Naive B cell (primary cell): ENCODE results near the gene TIAL1. TPM values are rescaled to one million over a fixed set of nuclear protein-coding genes. Genes with fewer than 3 reads are reported as not detected.
"Not testable (repeated sequence)": the region's sequence is repeated elsewhere in the genome, so short reads cannot be mapped to it uniquely, and the experiment has no call there.

Experiments used
- ATAC-seq, 2 donors: fragments of 150-1000 bp; cut with Tn5 transposase; 2 replicates each; pipeline ENCODE4 v1.10.0; 2021; ENCODE audit warnings: low read depth in 2 of 2, mild to moderate bottlenecking in 2 of 2, moderate library complexity in 2 of 2
- DNase-seq: peaks from one replicate; pipeline ENCODE4 v3.0.0; 2022
- H3K27ac Mint-ChIP-seq, 6 donors: one replicate each; pipeline ENCODE4 v1.8.0; 2020 to 2022; ENCODE audit warnings: mild to moderate bottlenecking in 6 of 6, mixed read lengths in 6 of 6, moderate library complexity in 5 of 6, inconsistent platforms in 2 of 6
- H3K27me3 Mint-ChIP-seq, 3 donors: one replicate each; pipeline ENCODE4 v1.8.0; 2021 to 2022; ENCODE audit warnings: mixed read lengths in 3 of 3, mild to moderate bottlenecking in 1 of 3
- H3K36me3 Mint-ChIP-seq, 2 donors: one replicate each; pipeline ENCODE4 v1.8.0; 2020 to 2022; ENCODE audit warnings: mixed read lengths in 2 of 2, inconsistent platforms in 1 of 2, mild to moderate bottlenecking in 1 of 2
- H3K4me1 Mint-ChIP-seq, 3 donors: one replicate each; pipeline ENCODE4 v1.8.0; 2020 to 2022; ENCODE audit warnings: mixed read lengths in 3 of 3, inconsistent platforms in 1 of 3, mild to moderate bottlenecking in 1 of 3, moderate library complexity in 1 of 3
- H3K4me3 Mint-ChIP-seq, 8 donors: one replicate each; pipeline ENCODE4 v1.8.0; 2020 to 2022; ENCODE audit warnings: mild to moderate bottlenecking in 8 of 8, mixed read lengths in 8 of 8, moderate library complexity in 8 of 8, inconsistent platforms in 2 of 8
- H3K9me3 Mint-ChIP-seq, 7 donors: one replicate each; pipeline ENCODE4 v1.8.0; 2020 to 2022; ENCODE audit warnings: mixed read lengths in 7 of 7, mild to moderate bottlenecking in 5 of 7, inconsistent platforms in 2 of 7, moderate library complexity in 1 of 7
- polyA plus RNA-seq, 6 donors: library from polyadenylated mRNA; unstranded; fragments of 300-500 nt; fragmentation: Illumina TruSeq; gene quantifications; one replicate each; pipeline ENCODE4 v1.2.3, GENCODE V29; 2021; ENCODE audit warnings: low read depth in 6 of 6

The TIAL1 gene
- polyA plus RNA-seq, 6 donors from 2014 or later: 7.8 to 14.6 (median 13.2) TPM

GRCh38 chr10:119556081-119556480 is 40.7 kb downstream of the TIAL1 start:
- not testable (repeated sequence) for H3K27ac Mint-ChIP-seq, H3K9me3 Mint-ChIP-seq, H3K36me3 Mint-ChIP-seq, DNase-seq, H3K4me3 Mint-ChIP-seq, ATAC-seq, H3K4me1 Mint-ChIP-seq, H3K27me3 Mint-ChIP-seq

GRCh38 chr10:119555178-119555784 is 41.5 kb downstream of the TIAL1 start:
- Mint-ChIP-seq H3K4me1 (no peaks in the 10 kb centered on the region), H3K36me3 (no peaks in the 10 kb centered on the region), H3K27ac (no peak overlapping the region), H3K9me3 (no peaks in the 10 kb centered on the region), H3K27me3 (no peaks in the 10 kb centered on the region), H3K4me3 (no peak overlapping the region)
- ATAC-seq (no peak), DNase-seq (no peak)

DNA sequence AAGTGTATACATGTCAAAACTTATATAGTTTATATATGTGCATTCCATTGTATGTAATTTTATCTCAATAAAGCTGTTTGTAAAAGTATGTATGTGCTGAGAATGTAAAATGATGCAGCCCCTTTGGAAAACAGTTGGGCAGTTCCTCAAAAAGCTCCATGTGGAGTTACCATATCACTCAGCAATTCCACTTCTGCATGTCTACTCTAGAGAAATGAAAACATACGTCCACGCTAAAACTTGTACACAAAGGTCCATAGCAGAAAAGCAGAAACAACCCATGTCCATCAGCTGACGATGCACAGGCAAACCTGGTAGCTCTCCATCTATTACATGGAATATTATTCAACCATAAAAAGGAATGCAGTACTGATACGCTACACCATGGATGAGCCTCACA is 45.9 kb downstream of the TIAL1 start:
- Mint-ChIP-seq H3K4me3 (no peak overlapping the region), H3K4me1 (no peaks in the 10 kb centered on the region), H3K36me3 (no peaks in the 10 kb centered on the region), H3K27ac (no peak overlapping the region), H3K9me3 (no peaks in the 10 kb centered on the region), H3K27me3 (peaks cover 13 to 19% (median 18%) of the 10 kb centered on the region in 3 donors)
- ATAC-seq (no peak), DNase-seq (no peak)

DNA sequence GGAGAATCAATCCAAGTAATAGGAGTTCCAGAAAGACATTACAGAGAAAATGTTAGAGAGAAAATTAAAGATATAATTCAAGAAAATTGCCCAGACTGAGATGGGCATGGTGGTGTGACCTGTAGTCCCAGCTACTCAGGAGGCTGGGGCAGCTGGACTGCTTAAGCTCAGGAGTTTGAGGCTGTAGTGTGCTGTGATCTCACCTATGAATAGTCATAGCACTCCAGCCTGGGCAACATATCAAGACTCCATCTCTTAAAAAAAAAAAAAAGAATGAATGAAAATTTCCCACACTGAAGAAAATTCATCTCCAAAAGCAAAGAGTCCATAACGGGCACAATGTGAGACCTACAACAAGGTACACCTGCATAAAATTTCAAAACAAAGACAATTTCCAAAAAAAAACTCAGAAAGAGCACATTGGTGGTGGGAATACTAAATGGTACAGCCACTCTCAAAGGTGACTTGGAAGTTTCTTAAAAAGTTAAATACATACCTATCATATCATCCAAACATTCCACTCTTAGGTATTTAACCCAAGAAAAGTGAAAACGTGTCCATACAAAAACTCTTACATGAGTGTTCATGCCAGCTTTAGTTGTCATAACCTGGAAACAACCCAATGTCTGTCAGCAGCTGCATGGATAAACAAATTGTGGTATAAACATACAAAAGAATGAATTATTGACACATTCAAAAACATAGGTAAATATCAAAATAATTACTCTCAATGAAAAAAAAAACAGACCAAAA is 47.3 kb downstream of the TIAL1 start:
- ATAC-seq: no peak
- no peaks in the 10 kb centered on the region for H3K4me1 Mint-ChIP-seq
- H3K4me3 Mint-ChIP-seq: no peak overlapping the region
- no peak overlapping the region for H3K27ac Mint-ChIP-seq
- no peaks in the 10 kb centered on the region for H3K9me3 Mint-ChIP-seq
- H3K36me3 Mint-ChIP-seq: no peaks in the 10 kb centered on the region
- DNase-seq: no peak
- peaks cover 13 to 19% (median 18%) of the 10 kb centered on the region in 3 donors for H3K27me3 Mint-ChIP-seq

- no peak overlapping the region for H3K27ac Mint-ChIP-seq
- DNase-seq (no peak), ATAC-seq (no peak)
- H3K4me1 Mint-ChIP-seq: peaks cover 10 to 20% (median 17%) of the 10 kb centered on the region in 3 donors
- H3K36me3 Mint-ChIP-seq: no peaks in the 10 kb centered on the region
- no peaks in the 10 kb centered on the region for H3K9me3 Mint-ChIP-seq
- H3K27me3 Mint-ChIP-seq: peaks cover 13 to 19% (median 18%) of the 10 kb centered on the region in 3 donors
- peak overlapping the region in 2 of 8 donors; percentile 20 to 37 for H3K4me3 Mint-ChIP-seq
Measured at GRCh38 chr10:119546009-119546408, 50.8 kb downstream of the TIAL1 start.

DNA sequence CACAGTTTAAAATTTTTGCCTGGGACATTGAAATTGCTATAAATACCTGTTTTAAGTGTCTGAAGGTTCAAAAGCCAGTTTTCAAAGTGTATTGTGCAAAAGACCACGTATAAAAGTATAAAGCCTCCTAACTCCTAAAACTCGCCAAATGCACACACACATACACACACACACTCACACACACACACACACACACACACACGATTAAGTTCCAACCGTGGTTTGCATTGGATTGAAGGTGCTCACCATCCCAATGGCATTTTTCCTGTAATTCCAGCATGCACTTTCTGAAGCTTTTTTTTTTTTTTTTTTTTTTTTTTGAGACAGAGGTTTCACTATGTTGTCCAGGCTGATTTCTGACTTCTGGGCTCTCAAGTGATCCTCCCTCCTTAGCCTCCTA is 51.5 kb downstream of the TIAL1 start:
- Mint-ChIP-seq H3K4me3 (peak overlapping the region in 2 of 8 donors; percentile 20 to 37), H3K4me1 (peaks cover 12 to 25% (median 20%) of the 10 kb centered on the region in 3 donors), H3K27ac (no peak overlapping the region), H3K36me3 (no peaks in the 10 kb centered on the region), H3K9me3 (no peaks in the 10 kb centered on the region), H3K27me3 (peaks cover 13 to 19% (median 18%) of the 10 kb centered on the region in 3 donors)
- DNase-seq: no peak
- no peak for ATAC-seq

DNA sequence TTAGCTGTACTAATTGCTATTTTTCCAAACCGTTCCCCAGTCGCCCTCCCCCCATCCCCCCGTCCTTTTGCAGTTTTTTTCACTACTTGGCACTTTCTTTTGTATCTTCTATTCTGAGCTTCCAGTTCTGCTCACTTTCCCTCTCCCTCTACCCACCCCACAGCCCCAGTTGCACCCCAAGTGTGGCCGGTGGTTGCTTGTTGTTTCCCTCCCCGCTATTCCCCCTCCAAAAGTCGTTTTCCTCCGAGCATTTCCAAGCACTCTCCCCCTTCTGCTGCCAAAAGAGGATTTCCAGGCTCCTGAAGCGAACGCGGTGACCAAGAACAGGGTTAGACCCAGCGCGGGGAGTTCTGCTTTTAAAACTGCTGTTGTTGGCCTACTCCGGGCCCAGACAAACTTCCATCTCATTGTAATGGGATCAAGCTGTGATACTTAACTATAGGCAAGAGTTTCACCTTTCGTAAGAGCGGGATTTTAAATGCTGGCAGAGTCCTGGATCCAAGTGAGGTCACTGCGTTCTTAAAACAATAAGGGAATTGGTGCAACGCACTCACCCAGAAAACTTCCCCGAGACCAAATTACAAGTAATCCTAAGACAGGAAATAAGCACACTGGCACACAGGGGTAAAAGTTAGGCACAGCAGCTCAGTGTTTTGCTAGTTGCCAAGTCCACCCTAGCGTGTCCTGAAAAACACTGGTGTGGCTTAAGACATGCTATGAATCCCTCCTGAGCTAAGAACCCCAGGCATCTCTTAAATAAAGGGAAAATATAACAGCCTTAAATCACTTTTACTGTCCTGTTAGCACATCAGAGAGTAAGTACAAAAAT is 52.7 kb downstream of the TIAL1 start:
- Mint-ChIP-seq H3K27ac (peak overlapping the region in 2 of 6 donors; percentile 70 to 71), H3K36me3 (no peaks in the 10 kb centered on the region), H3K27me3 (peaks cover 11 to 18% (median 14%) of the 10 kb centered on the region in 3 donors), H3K9me3 (no peaks in the 10 kb centered on the region), H3K4me3 (peak overlapping the region; percentile 75 to 98 (median 96)), H3K4me1 (peaks cover 12 to 31% (median 30%) of the 10 kb centered on the region in 3 donors)
- DNase-seq (no peak), ATAC-seq (no peak)

DNA sequence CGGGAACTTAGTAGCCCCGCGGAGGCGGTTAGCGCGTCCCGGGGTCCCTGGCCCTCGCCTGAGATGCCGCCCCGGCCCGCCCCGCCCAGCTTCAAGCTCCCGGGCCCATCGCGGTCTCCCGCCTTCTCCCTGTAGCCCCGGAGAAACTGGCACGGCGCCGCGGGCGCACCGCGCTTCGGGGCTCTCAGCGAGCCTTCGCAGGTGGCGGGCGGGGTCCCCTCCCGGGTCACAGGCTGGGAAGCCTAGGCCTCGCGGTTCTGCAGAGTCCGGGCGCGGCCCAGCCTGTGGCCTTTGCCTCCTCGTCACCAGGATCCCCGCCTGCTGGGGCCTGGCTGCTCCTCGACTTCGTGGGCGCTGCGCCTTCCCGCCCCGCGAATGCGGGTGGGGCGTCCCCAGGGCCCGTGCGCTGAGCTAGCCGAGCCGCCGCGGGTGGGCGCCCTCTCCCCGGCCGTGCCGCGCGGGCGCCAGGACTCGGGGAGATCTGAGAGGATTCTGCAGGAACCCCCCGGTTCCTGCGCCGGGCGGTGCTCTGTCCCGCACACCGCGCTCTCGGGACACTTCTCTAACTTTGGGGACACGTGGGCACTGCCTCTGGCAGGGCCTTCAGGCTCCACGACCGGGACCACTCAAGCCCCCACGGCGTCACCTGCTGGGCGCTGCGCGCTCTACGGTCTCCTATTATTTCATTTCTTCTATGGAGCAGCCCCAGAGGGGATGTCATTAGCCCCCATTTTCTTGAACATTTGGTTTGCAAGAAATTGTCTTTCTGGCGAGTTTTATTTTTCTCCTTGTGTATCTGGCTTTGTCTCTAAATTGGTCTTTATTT is 53.6 kb downstream of the TIAL1 start:
- ATAC-seq (peak; percentile 68 to 69), DNase-seq (peak; percentile 51)
- peaks cover 6 to 9% (median 6%) of the 10 kb centered on the region in 3 donors for H3K27me3 Mint-ChIP-seq
- peak overlapping the region; percentile 85 to 98 (median 96) for H3K4me3 Mint-ChIP-seq
- no peaks in the 10 kb centered on the region for H3K9me3 Mint-ChIP-seq
- H3K36me3 Mint-ChIP-seq: no peaks in the 10 kb centered on the region
- H3K4me1 Mint-ChIP-seq: peaks cover 12 to 39% (median 37%) of the 10 kb centered on the region in 3 donors
- peak overlapping the region in 4 of 6 donors; percentile 27 to 87 (median 70) for H3K27ac Mint-ChIP-seq

DNA sequence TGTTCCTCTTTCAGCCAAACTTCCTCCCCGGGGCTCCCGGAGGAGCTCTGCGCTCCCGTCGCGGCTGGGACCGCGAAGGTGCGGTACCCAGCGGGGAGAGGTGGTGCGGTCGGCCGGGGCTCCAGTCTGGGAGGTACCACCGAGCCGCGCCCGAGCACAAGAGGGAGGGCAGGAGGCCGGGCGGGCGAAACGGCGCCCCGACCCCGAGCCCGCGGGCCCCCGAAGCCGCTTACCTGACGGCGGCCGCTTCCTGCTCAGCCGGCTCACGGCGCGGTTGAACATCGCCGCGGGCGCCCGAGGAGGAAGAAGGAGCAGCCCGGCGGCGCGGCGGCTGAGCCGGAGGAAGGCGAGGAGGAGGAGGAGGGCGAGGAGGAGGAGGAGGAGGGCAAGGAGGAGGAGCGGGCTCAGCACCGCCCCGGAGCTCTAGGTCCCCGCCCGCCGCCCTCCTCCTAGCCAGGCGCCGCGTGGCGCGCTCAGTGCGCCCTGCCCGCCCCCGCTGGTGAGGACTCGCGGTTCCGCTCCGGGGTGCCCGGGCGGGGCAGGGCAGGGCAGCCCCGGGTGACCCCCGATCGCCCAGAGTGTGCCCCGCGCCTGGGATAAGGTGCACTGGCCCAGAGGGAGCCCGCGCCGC is 54.3 kb downstream of the TIAL1 start, which contains the start of gene RGS10:
TSS of gene RGS10 (minus strand) at position 363 of the 631 bp plus-strand sequence. CDS start at position 282, 81 bp downstream.
- Mint-ChIP-seq H3K27me3 (peaks cover 0 to 2% (median 2%) of the 10 kb centered on the region in 3 donors), H3K4me3 (peak within 1 kb of the TSS; percentile 85 to 98 (median 96)), H3K4me1 (peaks cover 12 to 47% (median 44%) of the 10 kb centered on the region in 3 donors), H3K36me3 (no peaks in the 10 kb centered on the region), H3K27ac (peak within 1 kb of the TSS; percentile 27 to 96 (median 72)), H3K9me3 (no peaks in the 10 kb centered on the region)
- ATAC-seq (peak; percentile 59 to 67), DNase-seq (peak; percentile 40)

DNA sequence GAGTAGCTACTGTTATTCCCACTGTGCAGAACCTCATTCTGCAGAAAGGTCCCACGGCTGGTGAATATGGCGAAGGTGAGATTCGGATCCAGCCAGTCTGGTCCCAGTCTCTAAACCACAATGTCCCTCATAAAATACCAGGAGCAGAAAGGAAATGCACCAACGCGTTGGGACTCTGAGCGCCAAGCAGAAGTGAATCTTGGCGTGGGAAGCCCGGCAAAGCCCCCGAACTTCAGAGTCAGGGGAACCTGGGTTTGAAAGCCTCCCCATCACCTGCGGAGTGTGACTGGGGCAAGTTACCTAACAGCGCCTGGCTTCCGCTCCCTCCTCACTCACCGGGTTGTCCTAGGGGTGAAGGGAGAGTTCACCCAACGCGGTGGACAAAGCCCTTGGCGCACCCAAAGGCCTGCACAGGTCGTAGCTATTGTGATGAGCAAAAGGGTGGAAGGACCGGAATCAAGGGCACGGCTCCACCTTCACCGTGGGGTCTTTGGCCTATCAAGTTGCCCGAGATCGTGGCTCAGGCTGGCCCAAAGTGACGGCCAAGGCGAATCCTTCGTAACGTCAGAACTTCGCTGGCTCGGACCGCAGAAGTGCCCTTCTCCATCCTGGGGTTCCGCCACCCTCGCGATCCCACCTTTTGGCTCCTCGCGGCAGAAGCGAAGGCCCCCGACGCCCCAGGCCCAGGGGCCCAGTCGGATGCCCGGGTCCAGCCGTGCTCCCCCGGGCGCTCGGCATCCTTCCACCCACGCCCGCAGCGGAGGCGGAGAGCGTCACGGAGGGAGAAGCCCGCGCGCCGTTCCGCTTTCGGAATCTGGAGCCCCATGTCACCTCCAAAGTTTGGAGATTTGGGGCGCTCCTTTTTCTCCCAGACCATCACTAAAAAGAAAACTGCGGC is 55.1 kb downstream of the TIAL1 start:
- ATAC-seq (peak; percentile 13 to 15), DNase-seq (no peak)
- Mint-ChIP-seq H3K4me3 (peak overlapping the region; percentile 79 to 91 (median 84)), H3K9me3 (no peaks in the 10 kb centered on the region), H3K36me3 (no peaks in the 10 kb centered on the region), H3K4me1 (peaks cover 12 to 49% (median 46%) of the 10 kb centered on the region in 3 donors), H3K27ac (peak overlapping the region in 4 of 6 donors; percentile 37 to 96 (median 66)), H3K27me3 (no peaks in the 10 kb centered on the region)

- Mint-ChIP-seq H3K4me3 (peak overlapping the region; percentile 79 to 91 (median 84)), H3K27ac (peak overlapping the region in 3 of 6 donors; percentile 31 to 96 (median 66)), H3K36me3 (no peaks in the 10 kb centered on the region), H3K4me1 (peaks cover 12 to 49% (median 46%) of the 10 kb centered on the region in 3 donors), H3K27me3 (no peaks in the 10 kb centered on the region), H3K9me3 (no peaks in the 10 kb centered on the region)
- DNase-seq (no peak), ATAC-seq (no peak)
Measured at GRCh38 chr10:119541046-119541445, 55.7 kb downstream of the TIAL1 start.
